GM18520 (cell line): ENCODE data around the gene SKIC3.

Experiments
- ATAC-seq: cut with Tn5 transposase; IDR thresholded peaks from one replicate; pipeline ENCODE4 v1.9.1; 2021; ENCODE audit not compliant: unreplicated experiment

Gene SKIC3

GRCh38 chr5:95532415-95532814 is 22.4 kb downstream of the SKIC3 start:
- no peak for ATAC-seq

GRCh38 chr5:95531491-95531890 is 23.3 kb downstream of the SKIC3 start:
- ATAC-seq: no peak

- no peak for ATAC-seq
These were observed 24.4 kb downstream of the SKIC3 start for GRCh38 chr5:95530416-95530815.

- no peak for ATAC-seq
These were observed 26.2 kb downstream of the SKIC3 start for GRCh38 chr5:95528565-95528964.

- no peak for ATAC-seq
These were observed 27.9 kb downstream of the SKIC3 start for GRCh38 chr5:95526871-95527270.

GRCh38 chr5:95524423-95524822 is 30.4 kb downstream of the SKIC3 start:
- no peak for ATAC-seq

- ATAC-seq: no peak
These were observed 34.6 kb downstream of the SKIC3 start for GRCh38 chr5:95520206-95520605.

GRCh38 chr5:95519681-95520080 is 35.1 kb downstream of the SKIC3 start:
- no peak for ATAC-seq

GRCh38 chr5:95519151-95519550 is 35.6 kb downstream of the SKIC3 start:
- ATAC-seq: no peak

GRCh38 chr5:95518417-95518816 is 36.4 kb downstream of the SKIC3 start:
- no peak for ATAC-seq

GRCh38 chr5:95511606-95512005 is 43.2 kb downstream of the SKIC3 start:
- no peak for ATAC-seq

GRCh38 chr5:95508550-95508949 is 46.2 kb downstream of the SKIC3 start:
- ATAC-seq: no peak
